A549 treated with CORT108297 at 1 μM for 4 hours (cell line): Measurements from ENCODE around the gene POLG2. TPM values are rescaled to one million over a fixed set of nuclear protein-coding genes. Genes with fewer than 3 reads are reported as not detected.

Source experiments
- total RNA-seq: library from RNA; stranded (reverse); fragments of 200-300 nt; extraction: Qiagen RNA extraction; gene quantifications from 5 replicates; pipeline ENCODE4 v1.2.3, GENCODE V29; 2022

Gene POLG2
- 15.6 to 19.1 TPM (median 17.6 TPM) in 5 replicates for total RNA-seq

DNA sequence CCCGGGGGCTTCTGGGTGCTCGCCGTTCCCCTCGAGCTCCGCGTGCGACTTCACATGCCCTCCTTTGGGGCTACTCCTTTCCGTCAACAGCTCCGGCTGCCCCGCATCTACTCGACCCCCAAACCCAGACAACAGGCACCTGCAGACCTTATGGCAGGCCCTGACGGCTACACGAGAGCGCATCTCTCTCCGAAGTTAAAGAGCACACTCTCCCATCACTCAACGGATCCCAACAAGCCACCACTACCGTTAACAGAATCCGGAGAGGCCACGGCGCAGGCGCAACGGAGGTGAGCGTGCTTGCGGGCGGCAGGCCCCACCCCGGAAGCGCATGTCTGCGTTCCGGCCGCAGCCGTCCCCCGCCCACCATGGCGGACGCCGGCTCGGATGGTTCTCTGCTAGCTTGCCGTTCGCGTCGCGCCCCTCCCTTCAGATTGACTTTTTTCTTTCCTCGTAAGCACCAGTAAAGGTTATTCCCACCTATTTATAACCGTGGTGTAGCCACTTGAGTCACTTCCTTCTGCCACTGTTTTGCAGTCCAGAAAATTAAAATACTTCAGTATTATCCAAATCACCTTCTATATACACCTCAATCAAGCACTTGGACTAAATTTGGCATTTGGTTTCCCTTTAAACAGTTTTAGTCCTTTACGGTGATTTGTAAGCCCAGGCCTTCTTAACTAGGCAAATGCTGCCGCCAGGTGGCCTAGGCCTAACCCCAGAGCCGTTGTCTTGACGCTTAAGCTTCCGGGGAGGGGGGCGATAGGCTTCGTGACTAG lies at the start of gene POLG2:
Gene POLG2 (minus strand): TSS at position 269 of the 779 bp plus-strand sequence. CDS start 86 bp downstream, at position 183.

DNA sequence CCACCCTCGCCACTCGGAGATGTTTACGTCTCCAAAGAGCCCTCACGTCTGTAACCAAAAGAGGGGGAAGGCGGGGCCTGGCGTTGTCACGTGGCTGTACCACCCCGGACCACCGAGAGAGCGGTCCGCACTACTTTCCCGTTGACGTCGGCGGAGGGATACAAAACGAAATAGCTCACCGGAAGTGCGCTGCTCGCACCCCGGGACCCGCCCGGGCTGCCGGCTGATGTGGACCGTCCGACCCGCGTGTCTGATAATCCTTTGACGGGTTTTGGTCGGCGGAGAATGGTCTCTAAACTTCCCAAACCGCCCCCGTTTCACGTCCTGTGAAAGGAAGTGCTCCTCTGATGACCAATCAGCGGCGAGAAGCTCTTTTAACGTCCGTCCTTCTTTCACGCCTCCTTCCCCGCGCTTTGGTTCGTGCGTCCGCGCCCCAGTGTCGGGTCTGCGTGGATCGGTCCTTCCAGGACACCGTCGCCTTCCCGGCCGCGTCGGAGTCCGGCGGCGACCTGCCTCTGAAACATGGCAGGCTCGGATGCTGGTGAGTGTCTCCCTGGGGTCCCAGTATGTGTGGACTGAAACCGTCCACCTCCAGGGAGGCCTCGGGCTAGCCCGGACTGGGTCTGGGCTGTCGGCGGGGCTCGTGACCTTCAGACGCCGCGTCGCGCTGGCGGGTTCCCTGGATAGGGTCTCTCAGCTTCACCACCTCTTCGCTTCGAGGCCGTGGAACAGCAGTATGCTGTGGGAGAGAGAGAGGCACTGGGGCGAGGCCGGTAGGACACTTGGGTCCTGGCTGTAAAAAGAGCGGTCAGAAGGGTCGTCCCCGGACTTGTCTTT lies 9.9 kb upstream of the POLG2 start, which contains the start of gene CEP95:
Gene CEP95 (plus strand): TSS at position 402 of the 837 bp plus-strand sequence. CDS start 121 bp downstream, at position 523.

DNA sequence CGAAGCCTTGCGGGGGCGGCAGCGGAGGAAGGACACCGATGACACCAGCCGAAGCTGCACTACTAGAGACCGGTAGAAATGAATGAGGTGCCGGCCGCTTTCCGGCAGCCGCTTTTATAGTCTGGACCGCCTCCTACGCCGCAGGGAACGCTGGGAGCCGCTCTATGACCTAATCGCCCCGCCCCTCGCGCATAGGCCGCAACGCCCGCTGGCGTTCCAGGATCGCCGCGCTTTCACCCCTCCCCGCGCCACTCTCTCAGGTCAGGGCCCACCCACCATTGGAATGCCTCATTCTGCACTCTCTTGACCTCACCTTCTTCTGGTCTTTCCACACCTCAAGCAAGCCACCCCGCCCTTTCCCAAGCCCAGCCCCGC lies 9.3 kb upstream of the POLG2 start, which contains the start of gene DDX5:
Gene DDX5 (minus strand): TSS at position 89 of the 375 bp plus-strand sequence. CDS start 170 bp downstream, outside the sequence.

DNA sequence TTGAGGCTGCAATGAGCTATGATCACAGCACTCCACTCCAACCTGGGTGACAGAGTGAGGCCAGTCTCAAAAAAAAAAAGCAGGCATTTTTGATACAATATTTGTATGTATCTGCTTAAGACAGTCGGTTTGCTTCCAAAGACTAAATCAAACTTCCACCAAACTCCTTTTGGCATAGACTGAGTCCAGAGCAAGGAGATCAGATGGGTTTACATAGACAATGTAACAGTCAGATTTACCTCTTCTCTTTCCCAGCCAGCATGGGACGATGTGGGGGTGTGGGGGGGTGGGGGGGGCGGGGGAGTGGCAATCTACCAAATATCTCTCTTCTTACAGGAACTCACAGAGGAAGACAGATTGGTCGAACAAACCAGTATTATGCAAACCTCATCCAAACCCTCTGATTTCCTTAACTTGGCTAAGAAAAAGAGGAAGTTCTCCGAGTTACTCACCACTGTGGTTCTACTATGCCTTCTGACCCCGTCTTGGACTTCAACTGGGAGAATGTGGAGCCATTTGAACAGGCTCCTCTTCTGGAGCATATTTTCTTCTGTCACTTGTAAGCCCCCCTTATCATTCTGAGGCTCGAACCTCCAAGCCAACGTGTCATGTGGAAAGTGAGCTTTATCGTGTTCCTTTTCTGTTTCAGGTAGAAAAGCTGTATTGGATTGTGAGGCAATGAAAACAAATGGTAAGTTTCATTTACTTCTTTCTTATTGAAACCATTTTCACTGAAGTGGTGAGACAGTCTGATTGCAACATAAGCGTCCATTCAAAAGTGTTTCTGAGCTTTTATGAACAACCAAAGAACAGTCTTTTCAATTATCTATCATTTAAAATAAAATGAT lies 48.0 kb downstream of the POLG2 start, which contains the start of gene MILR1:
Gene MILR1 (plus strand): TSS at position 451 of the 848 bp plus-strand sequence. CDS start 54 bp downstream, at position 505.

Other genes with a start within 250 kb of the POLG2 start
- gene TEX2, start 233.8 kb downstream of the POLG2 start, total RNA-seq = 9.8 to 13.0 TPM (median 10.8 TPM) in 5 replicates
- 0.01 to 0.12 TPM (median 0.09 TPM) in 4 of 5 replicates, not detected in the other for gene PECAM1, start 106.2 kb downstream of the POLG2 start, total RNA-seq
- 1.3 to 2.4 TPM (median 2.0 TPM) in 5 replicates for gene MILR1, start 47.9 kb downstream of the POLG2 start, total RNA-seq
- 586 to 1,033 TPM (median 625 TPM) in 5 replicates for gene DDX5, start 9.2 kb upstream of the POLG2 start, total RNA-seq
- 30.8 to 44.3 TPM (median 31.9 TPM) in 5 replicates for gene CEP95, start 9.9 kb upstream of the POLG2 start, total RNA-seq
- 23.4 to 30.5 TPM (median 28.1 TPM) in 5 replicates for gene SMURF2, start 165.3 kb upstream of the POLG2 start, total RNA-seq